ENCODE measurements around the gene WDR12. TPM values are rescaled to one million over a fixed set of nuclear protein-coding genes. Genes with fewer than 3 reads are reported as not detected.

The WDR12 gene
- total RNA-seq, 1 donor from 2014 or later = 33.5 TPM

- H3K27me3 Mint-ChIP-seq (ENCODE audit: unreplicated experiment) = no peaks in the 10 kb centered on the region
- no peaks in the 10 kb centered on the region for H3K9me3 Mint-ChIP-seq (ENCODE audit: unreplicated experiment)
- H3K27ac Mint-ChIP-seq (ENCODE audit: unreplicated experiment) = no peak overlapping the region
- no peak for TF ChIP-seq CTCF (IDR thresholded peaks at IDR 0.05; ENCODE audit: unreplicated experiment)
- H3K36me3 Mint-ChIP-seq (ENCODE audit: low read depth, unreplicated experiment) = peaks cover 30% of the 10 kb centered on the region
- no peaks in the 10 kb centered on the region for H3K4me1 Mint-ChIP-seq (ENCODE audit: unreplicated experiment)
- no peak overlapping the region for H3K4me3 Mint-ChIP-seq (ENCODE audit: unreplicated experiment)
- DNase-seq (ENCODE audit: low spot score) = no peak
Measured at GRCh38 chr2:202944816-202945215, 33.3 kb upstream of the WDR12 start.

GRCh38 chr2:202944408-202944807, 32.9 kb upstream of the WDR12 start:
- H3K9me3 Mint-ChIP-seq (ENCODE audit: unreplicated experiment) = no peaks in the 10 kb centered on the region
- H3K36me3 Mint-ChIP-seq (ENCODE audit: low read depth, unreplicated experiment) = peaks cover 30% of the 10 kb centered on the region
- H3K4me3 Mint-ChIP-seq (ENCODE audit: unreplicated experiment) = no peak overlapping the region
- no peak for TF ChIP-seq CTCF (IDR thresholded peaks at IDR 0.05; ENCODE audit: unreplicated experiment)
- no peaks in the 10 kb centered on the region for H3K27me3 Mint-ChIP-seq (ENCODE audit: unreplicated experiment)
- H3K4me1 Mint-ChIP-seq (ENCODE audit: unreplicated experiment) = no peaks in the 10 kb centered on the region
- DNase-seq (ENCODE audit: low spot score) = no peak
- no peak overlapping the region for H3K27ac Mint-ChIP-seq (ENCODE audit: unreplicated experiment)

DNA sequence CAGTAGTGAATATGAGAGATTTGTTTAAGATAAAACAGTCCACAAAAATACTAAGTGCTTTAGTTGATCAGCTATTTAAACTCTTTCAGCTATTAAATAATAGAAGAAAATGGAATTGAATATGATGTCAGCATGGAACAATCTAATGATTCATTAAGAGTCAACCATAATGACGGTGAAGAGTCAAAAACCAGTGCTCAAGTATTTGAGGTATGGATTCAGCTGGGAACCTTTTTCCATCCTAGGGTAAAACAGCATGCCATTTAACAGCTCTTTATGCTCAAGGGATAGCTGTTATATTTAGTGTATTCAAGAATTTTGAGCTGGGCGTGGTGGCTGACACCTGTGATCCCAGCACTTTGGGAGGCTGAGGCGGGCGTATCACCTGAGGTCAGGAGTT, 30.3 kb upstream of the WDR12 start:
- Mint-ChIP-seq H3K4me3 (ENCODE audit: unreplicated experiment) (no peak overlapping the region), H3K9me3 (ENCODE audit: unreplicated experiment) (no peaks in the 10 kb centered on the region), H3K27me3 (ENCODE audit: unreplicated experiment) (no peaks in the 10 kb centered on the region), H3K36me3 (ENCODE audit: low read depth, unreplicated experiment) (peaks cover 15% of the 10 kb centered on the region), H3K4me1 (ENCODE audit: unreplicated experiment) (no peaks in the 10 kb centered on the region), H3K27ac (ENCODE audit: unreplicated experiment) (no peak overlapping the region)
- TF ChIP-seq CTCF (IDR thresholded peaks at IDR 0.05; ENCODE audit: unreplicated experiment) = no peak
- DNase-seq (ENCODE audit: low spot score) = no peak

GRCh38 chr2:202938960-202939359, 27.5 kb upstream of the WDR12 start:
- Mint-ChIP-seq H3K27me3 (ENCODE audit: unreplicated experiment) (peaks cover 2% of the 10 kb centered on the region), H3K27ac (ENCODE audit: unreplicated experiment) (no peak overlapping the region), H3K9me3 (ENCODE audit: unreplicated experiment) (no peaks in the 10 kb centered on the region), H3K36me3 (ENCODE audit: low read depth, unreplicated experiment) (no peaks in the 10 kb centered on the region), H3K4me1 (ENCODE audit: unreplicated experiment) (no peaks in the 10 kb centered on the region), H3K4me3 (ENCODE audit: unreplicated experiment) (no peak overlapping the region)
- DNase-seq (ENCODE audit: low spot score) = no peak
- no peak for TF ChIP-seq CTCF (IDR thresholded peaks at IDR 0.05; ENCODE audit: unreplicated experiment)

- H3K27ac Mint-ChIP-seq (ENCODE audit: unreplicated experiment) = no peak overlapping the region
- no peak for DNase-seq (ENCODE audit: low spot score)
- no peaks in the 10 kb centered on the region for H3K9me3 Mint-ChIP-seq (ENCODE audit: unreplicated experiment)
- no peak overlapping the region for H3K4me3 Mint-ChIP-seq (ENCODE audit: unreplicated experiment)
- peaks cover 2% of the 10 kb centered on the region for H3K27me3 Mint-ChIP-seq (ENCODE audit: unreplicated experiment)
- H3K4me1 Mint-ChIP-seq (ENCODE audit: unreplicated experiment) = peaks cover 5% of the 10 kb centered on the region
- peaks cover 13% of the 10 kb centered on the region for H3K36me3 Mint-ChIP-seq (ENCODE audit: low read depth, unreplicated experiment)
- TF ChIP-seq CTCF (IDR thresholded peaks at IDR 0.05; ENCODE audit: unreplicated experiment) = no peak
Measured at GRCh38 chr2:202934456-202934855, 23.0 kb upstream of the WDR12 start.

Measured in endothelial cell (in vitro differentiated cells).